ENCODE results near the gene ST6GALNAC2. TPM values are rescaled to one million over a fixed set of nuclear protein-coding genes. Genes with fewer than 3 reads are reported as not detected.

ST6GALNAC2 gene
- total and polyA plus RNA-seq, 8 donors = 2.1 to 30.2 (median 4.7) TPM

- H3K4me1 ChIP-seq = no peaks in the 10 kb centered on the region
- H3K36me3 ChIP-seq = peaks cover 0 to 3% of the 10 kb centered on the region in 2 donors
- no peak for ATAC-seq
- no peaks in the 10 kb centered on the region for H3K9me3 ChIP-seq
- no peak overlapping the region for H3K4me3 ChIP-seq
- intact Hi-C loops (cut with DNase I) = no loop called here
- no peak overlapping the region for H3K27ac ChIP-seq
- no peaks in the 10 kb centered on the region for H3K27me3 ChIP-seq
- TF ChIP-seq CTCF (IDR thresholded peaks at IDR 0.05) = no peak
- DNase-seq = no peak
Observed at GRCh38 chr17:76630151-76630550, 44.5 kb upstream of the ST6GALNAC2 start.

GRCh38 chr17:76627510-76627909 is 41.9 kb upstream of the ST6GALNAC2 start:
- TF ChIP-seq CTCF (IDR thresholded peaks at IDR 0.05) = no peak
- H3K27me3 ChIP-seq = no peaks in the 10 kb centered on the region
- intact Hi-C loops (cut with DNase I) = no loop called here

GRCh38 chr17:76626442-76626841 is 40.8 kb upstream of the ST6GALNAC2 start:
- peaks cover 0 to 6% of the 10 kb centered on the region in 2 donors for H3K4me1 ChIP-seq
- H3K9me3 ChIP-seq = no peaks in the 10 kb centered on the region
- H3K36me3 ChIP-seq = peaks cover 0 to 3% of the 10 kb centered on the region in 2 donors
- no peak overlapping the region for H3K27ac ChIP-seq
- intact Hi-C loops (cut with DNase I) = no loop called here
- ATAC-seq = peak; percentile 67
- DNase-seq = no peak
- no peak overlapping the region for H3K4me3 ChIP-seq
- no peaks in the 10 kb centered on the region for H3K27me3 ChIP-seq
- TF ChIP-seq CTCF (IDR thresholded peaks at IDR 0.05) = no peak

More at GRCh38 chr17:76627510-76627909, 41.9 kb upstream of the ST6GALNAC2 start:
- H3K9me3 ChIP-seq = no peaks in the 10 kb centered on the region
- no peak for ATAC-seq
- H3K4me3 ChIP-seq = no peak overlapping the region
- H3K36me3 ChIP-seq = peaks cover 0 to 3% of the 10 kb centered on the region in 2 donors
- DNase-seq = no peak
- peaks cover 0 to 6% of the 10 kb centered on the region in 2 donors for H3K4me1 ChIP-seq
- H3K27ac ChIP-seq = no peak overlapping the region

GRCh38 chr17:76625496-76625895 is 39.8 kb upstream of the ST6GALNAC2 start:
- no peak overlapping the region for H3K4me3 ChIP-seq
- peaks cover 0 to 3% of the 10 kb centered on the region in 2 donors for H3K36me3 ChIP-seq
- H3K4me1 ChIP-seq = peaks cover 0 to 6% of the 10 kb centered on the region in 2 donors
- no peaks in the 10 kb centered on the region for H3K27me3 ChIP-seq
- no peaks in the 10 kb centered on the region for H3K9me3 ChIP-seq
- DNase-seq (no peak), ATAC-seq (no peak)
- no peak for TF ChIP-seq CTCF (IDR thresholded peaks at IDR 0.05)
- H3K27ac ChIP-seq = no peak overlapping the region
- intact Hi-C loops (cut with DNase I) = no loop called here

GRCh38 chr17:76623271-76624146 is 37.8 kb upstream of the ST6GALNAC2 start:
- Histone ChIP-seq H3K36me3 (peaks cover 0 to 3% of the 10 kb centered on the region in 2 donors), H3K9me3 (no peaks in the 10 kb centered on the region), H3K27ac (no peak overlapping the region), H3K4me3 (no peak overlapping the region), H3K4me1 (peaks cover 0 to 6% of the 10 kb centered on the region in 2 donors), H3K27me3 (no peaks in the 10 kb centered on the region)
- TF ChIP-seq CTCF (IDR thresholded peaks at IDR 0.05) = peak; percentile 97 to 98
- peak; percentile 96 for ATAC-seq
- intact Hi-C loops (cut with DNase I) = loop anchor here in 1 of 2 donors (5.0 kb wide), 1 partner anchor 61 kb away; no protein-coding TSS in a partner anchor
- peak; percentile 63 to 96 (median 78) for DNase-seq
